HepG2 (cell line): ENCODE measurements around the gene TALDO1. TPM values are rescaled to one million over a fixed set of nuclear protein-coding genes. Genes with fewer than 3 reads are reported as not detected.
A peak's percentile ranks its signal among the peaks of the same experiment; 100 is the strongest.

Experiments used
- ARHGAP35 ChIP-seq: sonication (generic); formaldehyde crosslinking; IDR thresholded peaks from 2 replicates; pipeline ENCODE4 v1.9.0; 2022; ENCODE audit warnings: mild to moderate bottlenecking, inconsistent platforms, moderate library complexity, missing genetic modification reagents, borderline replicate concordance
- ARID2 ChIP-seq: sonication (generic); formaldehyde crosslinking; IDR thresholded peaks from 2 replicates; pipeline ENCODE4 v1.8.1; 2022; ENCODE audit warnings: mild to moderate bottlenecking, missing genetic modification reagents, borderline replicate concordance
- FOXP1 ChIP-seq, 2 experiments: fragments of 450-650 bp in 1 of 2; IDR thresholded peaks; 2 replicates each; pipeline ENCODE4 v1.6.1; 2017 to 2018; ENCODE audit warnings: antibody characterized with exemption in 1 of 2
- HCFC1 ChIP-seq: fragments of 150-350 bp; IDR thresholded peaks from 2 replicates; pipeline ENCODE4 v1.6.1; 2014; ENCODE audit warnings: low read depth, low read length
- KMT2A ChIP-seq: sonication (generic); formaldehyde crosslinking; IDR thresholded peaks from 2 replicates; pipeline ENCODE4 v1.4.0; 2020; ENCODE audit warnings: missing genetic modification reagents
- NCOA2 ChIP-seq: sonication (generic); formaldehyde crosslinking; IDR thresholded peaks from 2 replicates; pipeline ENCODE4 v1.8.0; 2022; ENCODE audit warnings: inconsistent platforms
- NFKB2 ChIP-seq: sonication (generic); formaldehyde crosslinking; IDR thresholded peaks from 2 replicates; pipeline ENCODE4 v1.4.0; 2020; ENCODE audit warnings: missing genetic modification reagents, borderline replicate concordance
- PREB ChIP-seq: sonication (generic); formaldehyde crosslinking; IDR thresholded peaks from 2 replicates; pipeline ENCODE4 v1.4.0; 2020; ENCODE audit warnings: missing genetic modification reagents
- SCMH1 ChIP-seq: sonication (generic); formaldehyde crosslinking; IDR thresholded peaks from 2 replicates; pipeline ENCODE4 v1.9.0; 2021; ENCODE audit warnings: missing genetic modification reagents, mild to moderate bottlenecking, borderline replicate concordance
- SKI ChIP-seq: fragments of 450-650 bp; IDR thresholded peaks from one replicate; pipeline ENCODE4 v1.6.1; 2018; ENCODE audit warnings: mild to moderate bottlenecking; ENCODE audit not compliant: partially characterized antibody
- SNAPC5 ChIP-seq: sonication (generic); formaldehyde crosslinking; IDR thresholded peaks from 2 replicates; pipeline ENCODE4 v1.8.1; 2023; ENCODE audit warnings: mild to moderate bottlenecking, missing genetic modification reagents, borderline replicate concordance
- STAG1 ChIP-seq: sonication (generic); formaldehyde crosslinking; IDR thresholded peaks from 2 replicates; pipeline ENCODE4 v1.4.0; 2020; ENCODE audit warnings: missing genetic modification reagents
- SUZ12 ChIP-seq: fragments of 150-350 bp; IDR thresholded peaks from 2 replicates; pipeline ENCODE4 v1.6.1; 2014; ENCODE audit warnings: low read depth, low read length
- TCF7L2 ChIP-seq: IDR thresholded peaks from 2 replicates; pipeline ENCODE4 v1.6.1; 2011; ENCODE audit warnings: mild to moderate bottlenecking, low read depth, low read length, moderate library complexity
- UBTF ChIP-seq: sonication (generic); formaldehyde crosslinking; IDR thresholded peaks from 2 replicates; pipeline ENCODE4 v1.4.0; 2020; ENCODE audit warnings: mild to moderate bottlenecking, missing genetic modification reagents
- ZBTB44 ChIP-seq: sonication (generic); formaldehyde crosslinking; IDR thresholded peaks from 2 replicates; pipeline ENCODE4 v1.4.0; 2020; ENCODE audit warnings: missing genetic modification reagents
- ZFP36L1 ChIP-seq: sonication (generic); formaldehyde crosslinking; IDR thresholded peaks from 2 replicates; pipeline ENCODE4 v1.8.0; 2022; ENCODE audit warnings: mild to moderate bottlenecking, missing genetic modification reagents, moderate library complexity
- ZMYM3 ChIP-seq: sonication (generic); formaldehyde crosslinking; IDR thresholded peaks from 2 replicates; pipeline ENCODE4 v1.5.1; 2020; ENCODE audit warnings: mild to moderate bottlenecking, missing genetic modification reagents
- ZNF263 ChIP-seq: sonication (generic); formaldehyde crosslinking; IDR thresholded peaks from 2 replicates; pipeline ENCODE4 v1.4.0; 2020; ENCODE audit warnings: missing genetic modification reagents
- ZNF503 ChIP-seq: sonication (generic); formaldehyde crosslinking; IDR thresholded peaks from 2 replicates; pipeline ENCODE4 v1.4.0; 2020; ENCODE audit warnings: missing genetic modification reagents
- ZNF510 ChIP-seq: sonication (generic); formaldehyde crosslinking; IDR thresholded peaks from 2 replicates; pipeline ENCODE4 v1.4.0; 2020; ENCODE audit warnings: low read depth, mild to moderate bottlenecking, missing genetic modification reagents
- ZNF562 ChIP-seq: sonication (generic); formaldehyde crosslinking; IDR thresholded peaks from 2 replicates; pipeline ENCODE4 v1.8.0; 2022; ENCODE audit warnings: missing genetic modification reagents, borderline replicate concordance
- ZNF563 ChIP-seq: sonication (generic); formaldehyde crosslinking; IDR thresholded peaks from 2 replicates; pipeline ENCODE4 v1.8.0; 2022; ENCODE audit warnings: mild to moderate bottlenecking, moderate library complexity, missing genetic modification reagents
- polyA plus RNA-seq, 8 experiments: library from polyadenylated mRNA; depleted of rRNA in 3 of 8; stranded (reverse) in 7 of 8; unstranded in 1 of 8; fragments of >200 nt; fragmentation: Illumina TruSeq in 4 of 8; extraction: Trizol in 4 of 8; gene quantifications; 2 replicates each; pipeline versions ENCODE4 v1.2.1 to v1.2.3, GENCODE V29; 2011 to 2016; ENCODE audit warnings: low read depth in 4 of 8, missing spikeins in 1 of 8, mixed read lengths in 1 of 8; ENCODE audit not compliant: insufficient read depth in 1 of 8
- total RNA-seq, 5 experiments: library from RNA; depleted of rRNA; stranded (reverse); fragments of >200 nt; fragmentation: Illumina TruSeq; extraction: Trizol; gene quantifications; 2 replicates each; pipeline ENCODE4 v1.2.3, GENCODE V29; 2016; ENCODE audit warnings: low read depth in 1 of 5

The TALDO1 gene
- total and polyA plus RNA-seq, 2 of the 13 experiments (the other 11 are each of a cell fraction or from before 2014, with no cell fraction given) = 107 to 240 TPM

- TF ChIP-seq UBTF = peak; percentile 6; the same call in 1 of the 2 replicates
- no peak for TF ChIP-seq STAG1 (CRISPR knock-in tag)
- peak; percentile 33; the same call in 1 of the 2 replicates for TF ChIP-seq KMT2A
- TF ChIP-seq ZNF510 (CRISPR knock-in tag) = peak; percentile 41; the same call in 1 of the 2 replicates
- no peak for TF ChIP-seq HCFC1
- TF ChIP-seq ZNF263 (CRISPR knock-in tag) = peak; percentile 10; the same call in 1 of the 2 replicates
- no peak for TF ChIP-seq SNAPC5 (CRISPR knock-in tag)
- TF ChIP-seq NCOA2 (CRISPR knock-in tag) = no peak
- TF ChIP-seq TCF7L2 = no peak
- peak; percentile 43; the same call in 1 of the 2 replicates for TF ChIP-seq ARHGAP35 (CRISPR knock-in tag)
- TF ChIP-seq ZNF563 (CRISPR knock-in tag) = peak; percentile 20; the same call in 1 of the 2 replicates
- TF ChIP-seq ZMYM3 (CRISPR knock-in tag) = no peak
- TF ChIP-seq FOXP1 (IDR thresholded peaks at IDR 0.05) = no peak
- TF ChIP-seq FOXP1 (CRISPR knock-in tag; IDR thresholded peaks at IDR 0.05) = no peak
- no peak for TF ChIP-seq NFKB2 (CRISPR knock-in tag)
- TF ChIP-seq SUZ12 = no peak
- TF ChIP-seq ZBTB44 = no peak
- TF ChIP-seq SCMH1 (CRISPR knock-in tag) = no peak
- TF ChIP-seq SKI = peak; percentile 60
- no peak for TF ChIP-seq ZNF503
- no peak for TF ChIP-seq ZFP36L1
- TF ChIP-seq PREB (CRISPR knock-in tag) = no peak
- TF ChIP-seq ARID2 (CRISPR knock-in tag) = no peak
- TF ChIP-seq ZNF562 = no peak
These were observed 30.3 kb downstream of the TALDO1 start, which contains the start of gene GATD1 (continued) for GRCh38 chr11:777288-778255.
